DMS153 treated with DMSO at 0.1 percent for 48 hours (cell line): ENCODE results near the gene LRRC56.
"Not testable (repeated sequence)": the region's sequence is repeated elsewhere in the genome, so short reads cannot be mapped to it uniquely, and the experiment has no call there.

ENCODE experiments used
- DNase-seq: peaks from one replicate; lab custom pipeline; 2025; ENCODE audit not compliant: unreplicated experiment; lab: John Stamatoyannopoulos, UW

LRRC56 gene

GRCh38 chr11:571802-572185, 34.5 kb downstream of the LRRC56 start:
- DNase-seq, result no peak

GRCh38 chr11:573146-573759, 35.9 kb downstream of the LRRC56 start:
- DNase-seq, result no peak

DNA sequence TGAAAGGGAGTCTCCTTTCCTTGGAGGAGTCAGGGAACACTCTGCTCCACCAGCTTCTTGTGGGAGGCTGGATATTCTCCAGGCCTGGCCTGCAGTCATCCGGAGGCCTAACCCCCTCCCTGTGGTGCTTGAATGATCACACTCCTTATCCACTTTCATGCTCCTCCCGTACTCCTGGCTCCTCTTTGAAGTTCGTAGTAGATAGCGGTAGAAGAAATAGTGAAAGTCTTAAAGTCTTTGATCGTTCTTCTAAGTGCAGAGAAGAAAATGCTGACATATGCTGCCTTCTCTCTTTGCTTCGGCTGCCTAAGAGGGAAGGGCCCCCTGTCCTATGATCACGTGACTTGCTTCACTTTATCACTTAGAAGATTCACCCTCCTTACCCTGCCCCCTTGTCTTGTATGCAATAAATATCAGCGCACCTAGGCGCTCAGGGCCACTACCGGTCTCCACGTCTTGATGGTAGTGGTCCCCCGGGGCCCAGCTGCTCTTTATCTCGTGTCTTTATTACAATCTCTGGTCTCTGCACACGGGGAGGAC, 36.8 kb downstream of the LRRC56 start:
- not testable (repeated sequence) for DNase-seq

DNA sequence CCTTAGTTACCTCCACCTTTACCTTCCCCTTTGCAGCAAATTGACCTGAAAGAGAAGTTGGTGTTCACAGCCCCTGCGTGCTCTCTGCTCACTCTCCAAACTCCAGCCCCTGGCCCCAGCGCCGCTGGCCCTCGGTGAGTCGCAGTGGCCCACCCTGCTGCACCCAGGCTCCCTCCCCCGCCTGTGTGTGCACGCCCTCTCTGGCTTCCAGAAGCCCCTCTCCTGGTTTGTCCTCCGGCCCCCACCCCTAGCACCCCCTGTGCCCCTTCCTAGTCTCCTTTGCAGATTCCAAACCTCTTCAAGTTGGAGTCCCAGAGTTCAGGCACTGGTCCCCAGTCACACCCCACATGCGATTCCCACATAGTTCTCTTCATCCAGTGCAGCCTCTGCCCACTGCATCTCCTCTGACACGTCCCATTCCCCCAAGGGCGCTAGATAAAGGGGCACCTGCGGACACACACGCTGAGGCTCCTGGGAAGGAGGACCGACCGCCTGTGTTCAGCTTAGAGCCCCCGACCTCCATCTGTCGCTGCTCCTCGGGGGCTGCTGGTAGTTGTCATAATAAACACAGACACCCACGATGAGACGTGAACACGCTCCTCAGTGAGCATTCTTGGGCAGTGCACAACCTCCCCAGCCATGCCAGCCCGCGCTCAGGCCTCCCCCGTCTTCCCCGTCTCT, 37.4 kb downstream of the LRRC56 start:
- DNase-seq, result no peak

DNA sequence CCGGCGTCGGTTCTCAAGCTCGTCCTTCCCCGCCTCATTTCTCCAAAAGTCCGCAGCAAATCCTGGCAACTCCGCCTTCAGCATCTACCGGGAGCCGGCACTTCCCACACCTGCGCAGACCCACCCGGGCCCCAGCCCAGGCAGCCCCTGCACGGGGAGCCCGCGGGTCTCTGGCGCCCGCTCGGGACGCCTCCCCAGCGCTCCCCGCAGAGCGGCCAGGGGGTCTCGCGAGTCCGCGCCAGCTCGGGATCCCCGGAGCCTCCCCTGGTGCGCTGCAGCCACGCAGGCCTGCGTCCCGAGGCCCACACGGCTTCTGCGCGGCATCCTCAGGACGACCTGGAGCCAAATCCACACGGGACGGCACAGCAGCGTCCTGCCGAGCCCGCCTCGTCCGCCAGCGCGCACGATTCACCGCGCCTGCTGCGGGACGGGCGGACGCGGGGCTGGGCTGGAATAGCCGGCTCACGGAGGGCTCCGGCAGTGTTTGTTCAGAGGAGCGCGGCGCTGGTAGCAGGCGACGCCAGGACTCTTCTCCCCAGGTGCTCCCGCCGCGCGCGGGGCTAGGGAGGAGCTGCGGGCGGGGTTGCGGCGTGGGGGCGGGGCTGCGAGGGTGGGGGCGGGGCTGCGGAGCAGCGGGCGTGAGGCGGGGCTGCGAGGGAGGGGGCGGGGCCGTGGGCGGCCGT, 38.1 kb downstream of the LRRC56 start:
- peak; percentile 74 for DNase-seq

GRCh38 chr11:575996-576768, 38.9 kb downstream of the LRRC56 start, which contains the start of gene PHRF1:
Gene PHRF1, plus strand, starts transcription at chr11:576470. Its CDS starts 5,043 bp downstream, at chr11:581513.
- DNase-seq, result peak; percentile 95

GRCh38 chr11:576811-577610, 39.7 kb downstream of the LRRC56 start:
- DNase-seq, result no peak

DNA sequence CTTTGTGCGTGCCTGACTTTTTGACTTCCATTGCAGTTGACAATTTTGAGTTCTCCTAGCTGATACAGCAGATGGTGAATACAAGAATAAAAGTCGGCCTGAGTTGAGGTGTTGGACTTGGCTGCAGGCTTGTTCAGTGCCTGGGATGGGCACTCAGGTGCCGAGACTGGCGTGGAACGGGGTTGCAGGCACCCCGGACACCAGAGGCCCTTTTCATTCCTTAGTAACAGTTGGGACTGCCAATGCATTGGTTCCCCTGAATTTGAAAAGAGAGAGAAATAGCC, 40.2 kb downstream of the LRRC56 start:
- no peak for DNase-seq

GRCh38 chr11:578276-579035, 41.1 kb downstream of the LRRC56 start:
- no peak for DNase-seq

DNA sequence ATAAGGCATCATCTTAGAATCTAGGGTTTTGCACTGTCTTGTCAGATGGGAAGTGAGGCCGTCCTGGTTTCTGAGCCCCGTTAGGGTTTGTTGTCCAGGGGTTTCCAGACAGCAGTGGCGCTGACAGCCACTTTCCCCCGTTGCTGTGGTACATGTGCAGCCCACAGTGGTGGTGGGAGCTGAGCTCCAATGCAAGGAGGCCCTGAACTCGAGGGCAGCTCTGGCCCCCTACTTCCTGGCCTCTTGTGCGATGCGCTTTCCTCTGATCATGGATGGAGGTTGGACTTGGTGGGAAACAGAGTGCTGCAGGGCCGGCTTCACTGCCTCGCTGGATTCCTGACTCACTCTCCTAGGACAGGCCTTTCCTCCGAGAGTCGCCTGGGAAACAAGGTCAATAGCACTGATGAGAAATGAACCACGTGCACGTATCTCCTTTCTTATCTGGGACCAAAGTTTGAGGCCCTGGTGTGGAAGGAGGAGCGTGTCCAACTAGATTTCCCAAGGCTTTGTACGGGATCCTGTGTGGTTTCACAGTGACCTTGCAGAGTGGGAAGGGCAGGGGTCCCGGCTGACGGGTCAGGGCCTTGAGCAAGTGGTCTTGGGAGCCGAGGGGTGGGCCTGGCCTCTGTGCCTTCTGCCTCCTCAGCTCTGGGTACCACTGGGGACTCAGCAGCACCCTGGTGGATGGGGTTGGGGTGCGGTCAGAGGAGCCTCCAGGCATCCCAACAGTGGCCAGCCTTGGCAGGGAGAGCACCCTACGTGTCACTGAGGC, 42.7 kb downstream of the LRRC56 start:
- no peak for DNase-seq

- no peak for DNase-seq
These were observed 44.0 kb downstream of the LRRC56 start for GRCh38 chr11:581342-581741.

DNA sequence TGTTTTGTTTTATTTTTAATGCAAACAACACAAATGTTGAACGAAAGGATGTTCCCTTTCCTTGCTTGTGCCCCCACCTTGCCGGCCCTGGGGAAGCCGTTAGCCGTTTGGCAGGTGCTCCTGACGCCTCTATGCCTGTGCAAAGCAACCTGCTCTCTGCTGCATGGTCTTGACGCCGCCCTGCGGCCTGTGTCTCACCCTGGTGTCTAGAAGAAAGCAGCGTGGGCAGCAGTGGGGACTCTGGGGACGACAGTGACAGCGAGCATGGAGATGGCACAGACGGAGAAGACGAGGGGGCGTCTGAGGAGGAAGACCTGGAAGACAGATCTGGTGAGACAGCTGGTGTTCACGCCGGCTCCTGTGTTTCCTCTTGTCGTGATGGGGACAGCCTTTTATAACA, 44.4 kb downstream of the LRRC56 start:
- DNase-seq, result no peak

DNA sequence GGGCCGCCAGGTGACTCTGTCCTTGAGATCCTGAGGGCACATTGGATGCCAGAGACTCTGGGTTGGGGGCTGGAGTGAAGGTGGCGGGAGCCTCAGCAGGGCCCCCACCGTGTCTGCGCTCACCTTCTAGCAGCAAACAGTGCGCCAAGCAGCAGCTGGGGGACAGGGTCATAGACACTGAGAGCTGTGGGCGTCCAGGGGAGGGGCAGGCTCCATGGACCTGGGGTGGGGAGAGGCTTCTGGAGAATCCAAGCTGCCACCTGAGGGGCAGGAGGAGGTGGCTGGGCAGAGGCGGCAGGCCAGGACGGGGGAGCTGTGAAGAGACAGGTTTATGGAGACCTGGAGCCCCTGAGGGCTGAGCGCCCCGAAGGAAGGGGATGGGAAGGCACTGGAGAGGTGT, 47.0 kb downstream of the LRRC56 start:
- no peak for DNase-seq

- no peak for DNase-seq
These were observed 49.3 kb downstream of the LRRC56 start for GRCh38 chr11:586376-587316.

DNA sequence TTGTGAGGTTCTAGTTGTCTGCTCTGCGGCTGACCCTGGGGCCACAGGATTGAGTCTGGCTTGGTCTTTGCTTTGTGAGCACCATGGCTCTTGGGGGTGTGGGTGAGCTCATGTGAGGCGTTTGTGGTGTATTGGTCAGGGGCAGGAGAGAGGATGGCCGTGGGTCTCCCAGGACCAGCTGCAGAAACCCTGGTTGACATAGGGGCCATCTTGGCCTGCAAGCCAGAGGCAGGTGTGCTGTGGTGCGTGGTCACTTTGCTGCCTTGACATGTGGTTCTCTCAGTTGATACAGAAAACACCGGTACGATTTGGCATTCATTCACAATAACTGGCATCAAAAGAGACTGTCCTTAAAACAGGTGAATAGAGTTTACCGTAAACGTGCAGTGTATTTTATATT, 50.2 kb downstream of the LRRC56 start:
- no peak for DNase-seq

GRCh38 chr11:587978-588380, 50.7 kb downstream of the LRRC56 start:
- DNase-seq, result no peak

- DNase-seq, result no peak
These were observed 52.5 kb downstream of the LRRC56 start for GRCh38 chr11:589798-590197.

DNA sequence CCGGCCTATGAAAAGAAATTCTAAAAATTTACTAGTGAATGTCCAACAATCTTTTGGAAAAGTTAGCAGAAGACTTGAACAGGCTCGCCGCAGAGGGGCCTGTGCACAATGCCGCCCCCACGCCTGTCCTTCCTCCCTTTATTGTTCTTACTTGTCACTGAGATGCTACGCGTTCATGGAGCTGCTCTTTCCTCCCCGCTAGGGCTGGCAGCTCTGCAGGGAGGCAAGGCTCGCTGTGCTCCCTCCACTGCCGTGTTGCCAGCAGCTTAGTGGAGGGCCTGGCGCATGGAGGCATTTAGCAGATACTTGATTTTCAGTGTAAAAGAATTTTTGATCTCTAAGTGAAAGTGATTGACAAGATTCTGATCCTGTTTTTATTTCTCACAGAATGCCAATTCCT, 53.7 kb downstream of the LRRC56 start:
- DNase-seq, result no peak
